ENCODE measurements around the gene OR51T1.
"Not testable (repeated sequence)": the region's sequence is repeated elsewhere in the genome, so short reads cannot be mapped to it uniquely, and the experiment has no call there.

The OR51T1 gene, protein sequence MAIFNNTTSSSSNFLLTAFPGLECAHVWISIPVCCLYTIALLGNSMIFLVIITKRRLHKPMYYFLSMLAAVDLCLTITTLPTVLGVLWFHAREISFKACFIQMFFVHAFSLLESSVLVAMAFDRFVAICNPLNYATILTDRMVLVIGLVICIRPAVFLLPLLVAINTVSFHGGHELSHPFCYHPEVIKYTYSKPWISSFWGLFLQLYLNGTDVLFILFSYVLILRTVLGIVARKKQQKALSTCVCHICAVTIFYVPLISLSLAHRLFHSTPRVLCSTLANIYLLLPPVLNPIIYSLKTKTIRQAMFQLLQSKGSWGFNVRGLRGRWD

GRCh38 chr11:4881860-4882500 is at the start of gene OR51T1:
Gene OR51T1 (plus strand): TSS chr11:4881900. CDS start chr11:4881900, 0 bp downstream.
- DNase-seq: no peak

DNA sequence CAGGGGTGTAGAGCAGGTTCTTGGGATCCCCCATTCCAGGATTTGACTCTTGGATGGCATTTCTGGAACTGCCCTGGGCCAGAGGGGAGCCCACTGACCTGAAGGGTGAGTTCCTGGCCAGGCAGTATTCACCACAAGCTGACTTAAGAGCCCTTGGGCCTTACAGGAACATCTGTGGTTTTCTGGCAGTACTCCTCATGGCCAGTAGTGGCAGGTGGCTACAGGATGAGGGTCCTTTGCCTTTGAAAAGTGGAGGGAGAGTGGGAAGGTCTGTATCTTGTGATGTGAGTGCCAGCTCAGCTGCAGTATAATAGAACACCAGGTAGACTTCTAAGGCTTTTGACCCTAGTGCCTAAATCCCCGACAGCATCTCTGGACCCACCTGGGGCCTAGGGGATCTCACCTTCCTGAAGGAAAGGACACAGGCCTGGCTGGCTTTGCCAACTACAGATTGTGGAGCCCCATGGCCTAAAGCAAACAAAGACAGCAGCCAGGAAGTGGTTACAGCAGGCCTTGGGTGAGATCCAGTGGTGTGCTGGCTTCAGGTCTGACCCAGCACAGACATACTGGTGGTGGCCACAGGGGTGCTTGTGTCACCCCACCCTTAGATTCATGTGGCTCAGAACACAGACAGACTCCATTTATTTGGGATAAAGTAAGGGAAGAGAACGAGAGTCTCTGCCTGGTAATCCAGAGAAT is 41.7 kb upstream of the OR51T1 start:
- no peak for DNase-seq

DNA sequence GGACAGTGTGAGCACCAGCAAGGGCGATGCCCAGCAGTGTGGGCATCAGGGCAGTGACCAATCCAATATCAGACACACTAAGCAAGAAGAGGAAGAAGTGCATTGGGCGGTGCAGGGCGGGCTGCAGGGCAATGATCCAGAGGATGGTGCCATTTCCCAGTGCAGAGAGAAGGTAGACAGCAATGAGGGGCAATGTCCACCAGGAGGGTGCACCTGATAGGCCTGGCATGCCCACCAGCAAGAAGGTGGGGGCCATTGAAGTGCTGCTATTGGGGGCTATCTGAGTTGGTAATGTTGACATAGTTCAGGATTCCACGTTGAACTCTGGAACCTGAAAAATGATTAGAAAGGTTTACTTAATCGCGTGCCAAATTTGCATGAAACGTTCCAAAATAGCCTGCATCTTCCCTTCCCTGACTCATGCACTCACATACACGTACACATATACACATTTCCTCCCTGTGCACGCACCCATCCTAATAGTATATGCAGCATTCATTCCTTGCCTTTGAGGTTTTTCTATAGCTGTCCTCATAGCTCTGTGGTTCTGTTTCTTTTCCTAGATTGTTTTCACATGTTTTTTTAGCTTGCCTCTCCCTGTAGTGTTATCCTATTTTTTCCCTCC is 32.7 kb upstream of the OR51T1 start, which contains the start of gene OR51S1:
TSS of gene OR51S1 (minus strand) at position 301 of the 625 bp plus-strand sequence. CDS start at position 301, 0 bp downstream.
- no peak for DNase-seq

- DNase-seq: no peak
Observed at GRCh38 chr11:4851033-4851432, 30.7 kb upstream of the OR51T1 start.

GRCh38 chr11:4854286-4854685 is 27.4 kb upstream of the OR51T1 start:
- not testable (repeated sequence) for DNase-seq

- peak; percentile 51 for DNase-seq
Observed at GRCh38 chr11:4862447-4863236, 19.1 kb upstream of the OR51T1 start.

GRCh38 chr11:4863876-4864275 is 17.8 kb upstream of the OR51T1 start:
- no peak for DNase-seq

DNA sequence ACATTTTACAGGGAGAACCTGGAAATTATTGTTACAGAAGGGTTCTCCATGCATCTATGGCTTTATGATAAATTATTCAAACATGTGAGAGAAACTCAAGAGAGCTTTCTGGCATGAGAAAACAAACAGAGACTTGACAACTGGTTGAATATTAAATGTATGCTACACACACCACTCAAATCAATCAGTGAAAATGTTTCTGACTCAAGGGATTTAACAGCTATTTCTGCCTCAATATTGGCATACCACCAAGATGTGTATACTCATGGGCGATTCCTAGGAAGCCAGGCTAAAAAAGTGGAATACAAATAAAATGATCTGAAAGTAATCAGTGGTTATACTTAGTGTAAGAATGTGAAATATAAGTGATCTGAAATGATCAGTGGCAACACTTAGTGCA is 15.8 kb upstream of the OR51T1 start:
- DNase-seq: peak; percentile 65

DNA sequence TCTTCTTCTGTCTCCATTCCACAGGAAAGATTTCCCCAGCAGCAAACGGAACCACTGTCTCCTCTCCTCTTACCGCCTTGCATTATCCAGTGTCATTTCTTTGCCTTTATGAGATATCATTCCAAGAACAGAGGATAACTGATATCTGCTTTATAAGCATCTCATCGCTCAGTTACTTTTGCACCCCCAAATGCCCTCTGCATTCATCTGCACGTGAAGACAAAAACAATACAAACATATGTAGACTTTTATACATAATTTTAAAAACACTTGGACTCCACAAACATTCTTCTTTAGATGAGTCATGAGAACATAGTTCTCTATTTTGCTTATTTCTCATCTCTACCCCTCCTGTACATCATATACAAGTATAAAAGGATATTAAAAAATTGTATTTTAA is 512 bp upstream of the OR51T1 start:
- DNase-seq: no peak

DNA sequence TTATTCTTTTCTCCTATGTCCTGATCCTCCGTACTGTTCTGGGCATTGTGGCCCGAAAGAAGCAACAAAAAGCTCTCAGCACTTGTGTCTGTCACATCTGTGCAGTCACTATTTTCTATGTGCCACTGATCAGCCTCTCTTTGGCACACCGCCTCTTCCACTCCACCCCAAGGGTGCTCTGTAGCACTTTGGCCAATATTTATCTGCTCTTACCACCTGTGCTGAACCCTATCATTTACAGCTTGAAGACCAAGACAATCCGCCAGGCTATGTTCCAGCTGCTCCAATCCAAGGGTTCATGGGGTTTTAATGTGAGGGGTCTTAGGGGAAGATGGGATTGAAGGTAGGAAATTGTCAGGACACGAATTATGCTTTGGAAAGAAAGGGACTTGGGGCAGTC is 843 bp downstream of the OR51T1 start:
- DNase-seq: no peak

DNA sequence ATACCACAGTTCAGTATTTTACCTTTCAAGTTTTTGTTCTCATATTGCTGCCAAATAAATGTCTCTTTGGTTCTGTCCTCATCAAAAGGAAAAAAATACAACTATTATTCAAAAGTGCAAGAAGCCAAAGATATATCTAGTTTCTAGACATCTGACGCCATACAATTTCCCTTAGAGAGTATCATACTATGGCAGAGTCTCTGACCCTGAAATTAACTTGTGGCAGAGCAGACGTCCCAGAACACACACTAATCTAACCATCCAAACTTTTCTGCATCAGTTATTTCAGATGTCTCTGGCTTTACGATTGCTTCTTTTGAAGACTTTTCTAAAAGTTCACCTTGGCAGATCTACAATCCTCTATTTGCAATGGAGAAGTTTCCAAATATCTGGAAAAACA is 2.7 kb downstream of the OR51T1 start:
- DNase-seq: no peak

- no peak for DNase-seq
Observed at GRCh38 chr11:4886186-4886585, 4.5 kb downstream of the OR51T1 start.

GRCh38 chr11:4887591-4887990 is 5.9 kb downstream of the OR51T1 start:
- DNase-seq: no peak

DNA sequence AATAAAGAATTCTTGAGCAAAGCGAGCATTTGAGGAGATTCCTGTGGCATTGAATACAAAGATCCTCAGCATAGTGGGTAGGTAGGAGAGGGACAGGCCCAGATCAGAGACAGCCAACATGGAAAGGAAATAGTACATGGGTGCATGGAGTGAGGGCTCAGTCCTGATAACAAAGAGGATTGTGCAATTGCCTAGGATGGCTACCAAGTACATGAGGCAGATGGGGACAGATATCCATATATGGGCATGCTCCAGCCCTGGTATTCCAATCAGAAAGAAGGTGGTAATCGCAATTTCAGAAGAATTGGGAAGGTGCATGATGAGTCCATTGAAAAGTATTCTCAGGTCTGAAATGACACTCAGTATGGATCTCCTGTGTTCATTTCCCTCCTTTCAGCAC is 8.6 kb downstream of the OR51T1 start:
- no peak for DNase-seq

GRCh38 chr11:4891996-4892640 is 10.4 kb downstream of the OR51T1 start:
- no peak for DNase-seq

DNA sequence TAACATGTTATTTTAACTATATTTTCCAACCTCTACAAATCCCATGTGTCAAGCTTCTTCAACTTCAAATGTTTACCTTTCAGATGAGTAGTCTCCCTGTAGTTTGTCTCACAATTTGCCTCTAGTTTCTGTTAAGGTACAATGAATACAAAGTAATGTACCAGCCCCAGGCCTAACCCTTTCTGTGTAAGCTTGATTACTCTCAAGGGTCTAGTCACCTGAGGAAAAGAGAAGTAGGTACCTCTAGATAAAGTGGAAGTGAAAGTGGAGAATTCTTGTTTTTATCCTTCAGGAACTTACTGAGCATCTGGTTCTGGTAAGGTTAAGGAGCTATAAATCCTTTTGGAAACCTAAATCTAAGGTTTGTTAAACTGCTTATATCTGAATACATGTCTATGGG is 21.8 kb downstream of the OR51T1 start, which contains the start of gene OR51A7:
TSS of gene OR51A7 (plus strand) at position 300 of the 400 bp plus-strand sequence. CDS start 3,587 bp downstream, outside the sequence.
- peak; percentile 58 for DNase-seq

DNA sequence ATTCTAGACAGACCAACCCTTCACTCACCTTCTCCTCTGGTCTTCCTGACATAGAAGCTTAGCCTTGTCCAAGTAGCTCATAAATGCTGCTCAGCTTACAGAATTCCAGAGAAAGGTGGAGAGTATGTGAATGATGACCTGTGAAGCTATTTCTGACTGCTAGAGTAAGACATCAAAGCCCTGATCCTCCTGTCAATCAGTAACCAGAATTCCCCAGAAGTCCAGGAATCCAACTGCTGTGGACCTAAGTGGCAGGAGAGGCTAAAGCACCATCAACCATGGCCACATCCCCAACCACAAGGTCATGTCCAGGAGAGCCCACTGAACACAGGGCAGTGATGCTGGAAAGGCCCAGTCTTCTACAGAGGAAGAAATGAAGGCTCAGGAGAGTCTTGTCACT is 34.9 kb downstream of the OR51T1 start:
- no peak for DNase-seq

DNA sequence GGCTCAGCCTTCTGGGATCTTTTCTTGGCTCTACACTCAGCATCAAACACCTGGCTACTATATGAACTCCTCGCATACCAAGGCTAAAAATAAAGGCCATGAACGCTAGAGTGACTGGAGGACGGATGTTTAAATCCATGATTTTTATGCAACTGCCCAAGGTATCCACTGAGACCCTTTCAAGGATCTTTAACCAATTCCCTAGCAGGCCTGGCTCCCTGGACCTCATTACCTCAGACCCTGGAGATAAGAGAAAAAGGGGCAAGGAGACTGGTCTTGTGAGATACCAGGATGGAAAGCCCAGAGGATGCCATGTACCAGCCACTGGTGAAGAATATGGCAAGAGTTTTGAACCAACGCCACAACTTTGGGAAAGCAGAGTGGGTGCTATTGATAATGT is 37.5 kb downstream of the OR51T1 start, which contains the start of gene OR51G2:
TSS of gene OR51G2 (minus strand) at position 101 of the 400 bp plus-strand sequence. CDS start 3,687 bp downstream, outside the sequence.
- DNase-seq: no peak

GRCh38 chr11:4921796-4922195 is 40.1 kb downstream of the OR51T1 start:
- no peak for DNase-seq

GRCh38 chr11:4922304-4922703 is 40.6 kb downstream of the OR51T1 start:
- DNase-seq: no peak

GRCh38 chr11:4924239-4924638 is 42.5 kb downstream of the OR51T1 start, which contains the start of gene OR51G1:
Gene OR51G1 (minus strand): TSS chr11:4924339. CDS start chr11:4924339, 0 bp downstream.
- DNase-seq: no peak

DNA sequence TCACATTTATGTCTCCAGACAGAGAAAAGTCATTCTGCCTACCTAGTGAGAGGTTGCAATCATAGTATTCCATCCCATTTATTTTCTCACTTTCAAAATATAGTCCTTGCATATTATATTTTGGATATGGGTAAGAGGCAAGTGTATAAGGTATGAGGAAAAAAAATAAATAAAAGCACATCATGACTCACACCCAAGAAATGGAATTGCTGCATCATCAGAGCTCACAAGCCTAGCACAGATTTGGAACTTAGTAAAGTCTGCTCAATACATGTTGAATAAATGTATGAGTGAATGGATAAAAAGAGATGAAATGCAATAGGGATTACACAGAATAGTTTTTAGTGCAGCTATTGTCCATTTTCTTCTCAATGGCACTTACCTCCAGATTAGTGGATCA is 44.9 kb downstream of the OR51T1 start:
- no peak for DNase-seq
